22Rv1 (cell line): Measurements from ENCODE around the gene FHIT.

Experiments
- H3K27ac ChIP-seq: fragments of 450-650 bp; 2 replicates; pipeline ENCODE4 v1.5.1; 2017
- CTCF ChIP-seq: fragments of 450-650 bp; IDR thresholded peaks from 2 replicates; pipeline ENCODE4 v1.5.1; 2017; ENCODE audit warnings: mild to moderate bottlenecking
- ZFX ChIP-seq: fragments of 450-650 bp; IDR thresholded peaks from 2 replicates; pipeline ENCODE4 v1.6.1; 2017; ENCODE audit warnings: antibody characterized with exemption, borderline replicate concordance

The FHIT gene

DNA sequence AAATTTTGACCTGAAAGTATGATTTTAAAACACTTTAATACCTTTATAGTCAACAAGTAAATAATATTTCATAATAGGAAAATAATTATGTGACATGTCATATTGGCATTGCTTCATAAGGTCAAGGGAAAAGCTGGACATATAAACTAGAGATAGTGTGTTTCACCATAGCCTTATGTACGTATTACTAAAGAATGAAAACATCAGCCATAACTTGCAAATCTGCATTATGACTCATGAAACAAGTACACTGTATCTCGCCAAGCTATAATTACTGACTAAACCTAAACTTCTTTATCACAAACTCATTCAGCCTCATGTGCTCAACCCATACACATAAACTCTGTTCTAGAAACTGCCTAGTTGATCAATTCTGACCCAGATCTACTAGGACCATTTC lies 950.1 kb downstream of the FHIT start:
- no peak overlapping the region for H3K27ac ChIP-seq

DNA sequence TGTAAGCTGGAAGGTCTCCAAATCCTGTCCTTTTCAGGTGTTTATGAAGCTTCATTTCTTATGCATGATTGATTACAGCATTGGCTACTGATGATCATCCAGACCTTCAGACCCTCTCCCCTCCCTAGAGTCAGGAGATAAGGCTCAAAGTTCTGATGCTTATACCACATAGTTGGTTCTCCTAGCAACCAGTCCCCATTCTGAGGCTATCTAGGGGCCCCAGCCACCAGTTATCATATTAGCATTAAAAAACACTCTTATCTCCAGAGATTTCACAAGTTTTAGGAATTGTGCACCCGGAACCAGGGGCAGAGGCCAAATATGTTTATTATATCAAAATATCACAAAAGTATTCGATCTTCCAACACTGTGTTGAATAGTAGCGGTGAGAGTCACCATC lies 953.1 kb downstream of the FHIT start:
- H3K27ac ChIP-seq = no peak overlapping the region
- TF ChIP-seq CTCF = no peak
- no peak for TF ChIP-seq ZFX

More for the DNA sequence above, 950.1 kb downstream of the FHIT start:
- TF ChIP-seq CTCF (no peak), ZFX (no peak)

GRCh38 chr3:60294181-60294580 lies 957.1 kb downstream of the FHIT start:
- TF ChIP-seq ZFX (no peak), CTCF (no peak)
- no peak overlapping the region for H3K27ac ChIP-seq

GRCh38 chr3:60291115-60291514 lies 960.1 kb downstream of the FHIT start:
- no peak overlapping the region for H3K27ac ChIP-seq
- TF ChIP-seq ZFX (no peak), CTCF (no peak)

- H3K27ac ChIP-seq = no peak overlapping the region
- no peak for TF ChIP-seq ZFX
- TF ChIP-seq CTCF = no peak
Measured at GRCh38 chr3:60290122-60290492, 961.1 kb downstream of the FHIT start.

GRCh38 chr3:60289341-60290121 lies 961.7 kb downstream of the FHIT start:
- TF ChIP-seq CTCF = no peak
- TF ChIP-seq ZFX = no peak
- no peak overlapping the region for H3K27ac ChIP-seq

- no peak for TF ChIP-seq ZFX
- no peak for TF ChIP-seq CTCF
- no peak overlapping the region for H3K27ac ChIP-seq
Measured at GRCh38 chr3:60282866-60283265, 968.4 kb downstream of the FHIT start.
